Gastroesophageal sphincter (tissue), 4 donors: Measurements from ENCODE around the gene PHEX. TPM values are rescaled to one million over a fixed set of nuclear protein-coding genes. Genes with fewer than 3 reads are reported as not detected.

ENCODE experiments used
- ATAC-seq: fragments of 150-250 bp; one replicate; pipeline ENCODE4 v1.9.1; 2016; ENCODE audit warnings: mild to moderate bottlenecking, moderate library complexity
- H3K27ac ChIP-seq, 4 donors: fragments of 200-600 bp; sonication (generic) in 3 of 4; 1 replicate in 3 of 4; 2 replicates in 1 of 4; pipeline ENCODE4 v1.5.1; 2016 to 2019
- H3K27me3 ChIP-seq: fragments of 200-600 bp; sonication (generic); one replicate; pipeline ENCODE4 v1.5.1; 2019
- H3K36me3 ChIP-seq, 2 donors: fragments of 200-600 bp; sonication (generic); one replicate each; pipeline ENCODE4 v1.5.1; 2019; ENCODE audit warnings: control low read depth in 1 of 2
- H3K4me1 ChIP-seq, 3 donors: fragments of 200-600 bp; sonication (generic); 1 replicate in 2 of 3; 2 replicates in 1 of 3; pipeline ENCODE4 v1.5.1; 2016 to 2019; ENCODE audit warnings: control low read depth in 2 of 3
- H3K4me3 ChIP-seq, 2 donors: fragments of 200-600 bp; sonication (generic); one replicate each; pipeline ENCODE4 v1.5.1; 2019; ENCODE audit warnings: mild to moderate bottlenecking in 1 of 2, moderate library complexity in 1 of 2
- H3K9me3 ChIP-seq, 3 donors: fragments of 200-600 bp; sonication (generic); one replicate each; pipeline ENCODE4 v1.5.1; 2017 to 2019; ENCODE audit warnings: control low read depth in 2 of 3
- CTCF ChIP-seq, 4 experiments: fragments of 200-600 bp in 2 of 4; fragments of 450-650 bp in 2 of 4; sonication (generic) in 1 of 4; IDR thresholded peaks; one replicate each; pipeline ENCODE4 v1.5.1; 2017 to 2019; ENCODE audit warnings: antibody characterized with exemption in 4 of 4, mild to moderate bottlenecking in 2 of 4, moderate library complexity in 2 of 4
- EP300 ChIP-seq: sonication (generic); formaldehyde crosslinking; IDR thresholded peaks from one replicate; pipeline ENCODE4 v1.6.1; 2017; ENCODE audit warnings: antibody characterized with exemption, mild to moderate bottlenecking
- POLR2A ChIP-seq, 2 donors: fragments of 450-650 bp; IDR thresholded peaks; one replicate each; pipeline ENCODE4 v1.6.1; 2017; ENCODE audit warnings: antibody characterized with exemption in 2 of 2, mild to moderate bottlenecking in 2 of 2, moderate library complexity in 1 of 2
- POLR2AphosphoS5 ChIP-seq: sonication (generic); formaldehyde crosslinking; IDR thresholded peaks from one replicate; pipeline ENCODE4 v1.6.1; 2017; ENCODE audit warnings: antibody characterized with exemption
- WGBS, 2 donors: methylation state at CpG; one replicate each; pipeline ENCODE4 v1.1.5; 2018; ENCODE audit warnings: low coverage in 1 of 2; 5-methylcytosine and 5-hydroxymethylcytosine counted together
- total RNA-seq, 4 donors: library from RNA; depleted of rRNA; stranded (reverse); fragments of >200 nt; gene quantifications; one replicate each; pipeline ENCODE4 v1.1.0, GENCODE V29; 2016

PHEX gene
- total RNA-seq, 4 donors from 2014 or later = 0.40 to 1.1 (median 0.67) TPM

- peaks cover 0 to 9% (median 6%) of the 10 kb centered on the region in 3 donors for H3K4me1 ChIP-seq
- no peak overlapping the region for H3K27ac ChIP-seq
- ATAC-seq = no peak
- no peaks in the 10 kb centered on the region for H3K27me3 ChIP-seq
- 51 to 53% methylated on average over 2 of the region's 4 CpGs for WGBS, 2 donors
- no peaks in the 10 kb centered on the region for H3K36me3 ChIP-seq
- H3K9me3 ChIP-seq = no peaks in the 10 kb centered on the region
- no peak overlapping the region for H3K4me3 ChIP-seq
- no peak for TF ChIP-seq EP300
- no peak for TF ChIP-seq POLR2A (IDR thresholded peaks at IDR 0.05)
- TF ChIP-seq POLR2AphosphoS5 = no peak
- TF ChIP-seq CTCF (IDR thresholded peaks at IDR 0.05) = no peak
Observed at GRCh38 chrX:22141047-22141730, 109.1 kb downstream of the PHEX start.

- no peaks in the 10 kb centered on the region for H3K36me3 ChIP-seq
- no peak overlapping the region for H3K4me3 ChIP-seq
- WGBS, 2 donors = 43 to 60% methylated on average over 1 of the region's 1 CpG
- no peak overlapping the region for H3K27ac ChIP-seq
- no peak for ATAC-seq
- H3K4me1 ChIP-seq = no peaks in the 10 kb centered on the region
- H3K27me3 ChIP-seq = no peaks in the 10 kb centered on the region
- H3K9me3 ChIP-seq = no peaks in the 10 kb centered on the region
- TF ChIP-seq EP300 (no peak), POLR2AphosphoS5 (no peak), POLR2A (IDR thresholded peaks at IDR 0.05) (no peak), CTCF (IDR thresholded peaks at IDR 0.05) (no peak)
Observed at GRCh38 chrX:22147214-22147613, 115.1 kb downstream of the PHEX start.

- H3K4me1 ChIP-seq = no peaks in the 10 kb centered on the region
- no peaks in the 10 kb centered on the region for H3K27me3 ChIP-seq
- H3K27ac ChIP-seq = no peak overlapping the region
- H3K9me3 ChIP-seq = no peaks in the 10 kb centered on the region
- no peak overlapping the region for H3K4me3 ChIP-seq
- no peaks in the 10 kb centered on the region for H3K36me3 ChIP-seq
- no peak for TF ChIP-seq POLR2A (IDR thresholded peaks at IDR 0.05)
- no peak for TF ChIP-seq POLR2AphosphoS5
- no peak for TF ChIP-seq CTCF (IDR thresholded peaks at IDR 0.05)
- no peak for TF ChIP-seq EP300
- 73 to 89% methylated on average over 2 of the region's 3 CpGs for WGBS, 2 donors
- no peak for ATAC-seq
Observed at GRCh38 chrX:22147942-22148341, 115.8 kb downstream of the PHEX start.

- no peak overlapping the region for H3K4me3 ChIP-seq
- WGBS, 2 donors = 80% methylated on average over 1 of the region's 2 CpGs; no CpG with 5 or more reads in 1 of the 2 donors
- no peak for ATAC-seq
- TF ChIP-seq POLR2A (IDR thresholded peaks at IDR 0.05) (no peak), CTCF (IDR thresholded peaks at IDR 0.05) (no peak), POLR2AphosphoS5 (no peak), EP300 (no peak)
- H3K36me3 ChIP-seq = no peaks in the 10 kb centered on the region
- no peaks in the 10 kb centered on the region for H3K27me3 ChIP-seq
- no peaks in the 10 kb centered on the region for H3K4me1 ChIP-seq
- no peaks in the 10 kb centered on the region for H3K9me3 ChIP-seq
- H3K27ac ChIP-seq = no peak overlapping the region
Observed at GRCh38 chrX:22148565-22148964, 116.4 kb downstream of the PHEX start.

GRCh38 chrX:22150371-22150770, 118.2 kb downstream of the PHEX start:
- Histone ChIP-seq H3K36me3 (no peaks in the 10 kb centered on the region), H3K27me3 (no peaks in the 10 kb centered on the region), H3K4me3 (no peak overlapping the region), H3K4me1 (no peaks in the 10 kb centered on the region), H3K27ac (no peak overlapping the region), H3K9me3 (no peaks in the 10 kb centered on the region)
- TF ChIP-seq CTCF (IDR thresholded peaks at IDR 0.05) (no peak), EP300 (no peak), POLR2A (IDR thresholded peaks at IDR 0.05) (no peak), POLR2AphosphoS5 (no peak)
- no peak for ATAC-seq
- 44 to 88% methylated on average over 2 to 3 of the region's 3 CpGs for WGBS, 2 donors
